ENCODE results near the gene DAZAP1.

DNA sequence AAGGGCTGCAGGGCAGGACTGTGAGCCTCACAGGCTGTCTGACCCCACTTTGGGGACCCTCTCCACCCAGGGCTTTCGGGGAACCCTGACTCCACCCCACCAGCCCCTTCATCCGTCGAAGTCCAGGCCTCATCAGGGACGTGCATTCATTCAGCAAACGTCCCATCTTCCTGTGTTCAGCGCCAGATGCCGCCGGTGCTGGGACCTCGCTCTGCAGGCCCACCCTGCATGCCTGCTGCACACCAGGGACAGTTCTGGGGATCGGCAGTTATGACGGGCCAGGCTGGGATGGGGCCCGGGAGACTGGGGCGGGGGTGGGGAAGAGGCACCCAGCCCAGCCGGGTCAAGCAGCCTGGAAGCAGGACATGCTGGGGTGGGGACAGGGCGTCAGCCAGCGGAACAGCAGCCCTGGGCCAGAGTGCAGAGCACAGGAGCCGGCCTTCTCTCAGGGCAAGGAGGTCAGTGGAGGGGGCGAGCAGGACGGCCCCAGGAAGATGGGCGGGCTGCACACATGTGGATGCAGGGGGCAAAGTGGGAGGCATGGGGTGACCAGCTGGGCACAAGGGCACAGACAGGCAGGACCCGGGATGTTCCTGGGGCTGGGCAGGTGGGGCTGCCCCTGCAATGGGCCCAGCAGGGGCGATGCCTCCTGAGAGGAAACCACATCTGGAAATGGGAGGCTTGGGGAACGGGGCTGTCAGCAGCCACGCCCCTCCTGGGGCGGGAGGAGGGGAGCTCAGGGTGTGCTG is 11.2 kb upstream of the DAZAP1 start:
- TF ChIP-seq ELF4 (IDR thresholded peaks at IDR 0.05) (no peak), NFRKB (IDR thresholded peaks at IDR 0.05) (no peak)

All from HEK293T (cell line).